ENCODE data around the gene OR52A1.
"Not testable (repeated sequence)": the region's sequence is repeated elsewhere in the genome, so short reads cannot be mapped to it uniquely, and the experiment has no call there.

DNA sequence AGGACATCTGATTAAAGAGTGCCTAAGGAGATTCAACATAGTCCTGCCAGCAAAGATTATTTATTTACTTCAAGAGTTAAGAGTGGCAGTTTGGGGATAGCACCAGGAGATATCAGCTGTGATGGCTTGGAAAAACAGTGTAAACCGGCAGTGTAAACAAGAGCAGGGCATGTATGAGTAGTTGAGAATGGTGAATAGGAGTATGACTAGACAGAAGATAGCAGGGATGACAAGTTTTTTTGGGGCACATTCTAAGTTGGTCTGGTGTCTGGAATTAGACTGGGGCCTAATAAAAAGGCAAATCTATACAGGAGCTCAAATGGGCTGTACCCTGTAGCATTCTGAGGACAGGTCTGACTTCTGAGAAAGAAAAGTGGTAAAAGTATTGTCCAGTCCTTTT is 6.5 kb upstream of the OR52A1 start:
- not testable (repeated sequence) for TF ChIP-seq CTCF (IDR thresholded peaks at IDR 0.05 in 4 of 5, conservative IDR thresholded peaks at IDR 0.05 in 1 of 5); POLR2A (IDR thresholded peaks at IDR 0.05)

Measured in gastrocnemius medialis (tissue), 4 donors.